Measurements from ENCODE around the gene BCAS3. TPM values are rescaled to one million over a fixed set of nuclear protein-coding genes. Genes with fewer than 3 reads are reported as not detected.

The BCAS3 gene
- total and polyA plus RNA-seq, 2 donors (not counting 1 experiment from before 2014, with no cell fraction given), result 13.9 to 73.4 TPM

DNA sequence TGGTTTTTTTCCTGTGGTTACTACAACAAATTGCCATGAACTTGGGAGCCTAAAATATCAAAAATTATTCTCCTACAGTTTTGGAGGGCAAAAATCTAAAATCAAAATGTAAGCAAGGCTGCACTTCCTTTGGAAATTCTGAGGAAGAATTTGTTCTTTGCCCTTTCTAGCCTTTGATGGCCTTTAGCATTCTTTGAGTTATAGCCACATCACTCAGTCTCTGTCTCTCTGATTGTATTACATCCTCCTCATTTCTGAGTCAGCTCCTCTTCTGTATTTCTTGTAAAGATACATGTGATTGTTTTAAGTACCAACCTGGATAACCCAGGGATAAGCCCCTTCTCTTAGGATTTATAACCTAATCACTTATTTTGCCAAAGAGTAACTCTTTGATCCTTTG, 282.0 kb downstream of the BCAS3 start:
- Mint-ChIP-seq H3K9me3 (ENCODE audit: insufficient read depth) (peaks cover 5% of the 10 kb centered on the region), H3K27ac (no peak overlapping the region), H3K4me1 (no peaks in the 10 kb centered on the region), H3K27me3 (no peaks in the 10 kb centered on the region), H3K4me3 (no peak overlapping the region)
- H3K4me1 ChIP-seq (ENCODE audit: control insufficient read depth in 2 of 2, insufficient read depth in 2 of 2, low read length in 2 of 2), result no peaks in the 10 kb centered on the region
- no peaks in the 10 kb centered on the region for H3K27me3 ChIP-seq (replicated peaks in 1 of 4; ENCODE audit: control extremely low read depth in 1 of 4, control insufficient read depth in 3 of 4, insufficient read depth in 4 of 4, low read length in 3 of 4)
- no peak overlapping the region for H2AFZ ChIP-seq (ENCODE audit: insufficient read depth, low read depth, low read length, poor library complexity, severe bottlenecking)
- no peak overlapping the region for H3K4me2 ChIP-seq (replicated peaks; ENCODE audit: low read depth, low read length, poor library complexity, severe bottlenecking)
- ChIA-PET POLR2A (no interaction called here), CTCF (no interaction called here)
- H3K9ac ChIP-seq (ENCODE audit: low read length), result no peak overlapping the region
- H3K4me3 ChIP-seq (ENCODE audit: control extremely low read depth in 1 of 5, extremely low read depth in 1 of 5, insufficient read depth in 1 of 5, low read depth in 2 of 5, low read length in 4 of 5), result no peak overlapping the region
- no peak overlapping the region for H3K27ac ChIP-seq (ENCODE audit: low read length in 2 of 2)
- no peaks in the 10 kb centered on the region for H4K20me1 ChIP-seq (ENCODE audit: control insufficient read depth, insufficient read depth, low read length, poor library complexity, severe bottlenecking)
- no peaks in the 10 kb centered on the region for H3K36me3 ChIP-seq (replicated peaks in 1 of 2; ENCODE audit: control extremely low read depth in 1 of 2, control insufficient read depth in 1 of 2, extremely low read depth in 1 of 2, insufficient read depth in 2 of 2, low read length in 1 of 2)
- TF ChIP-seq EZH2 (IDR thresholded peaks at IDR 0.05; ENCODE audit: borderline replicate concordance, insufficient read depth, low read depth, low read length, poor library complexity, severe bottlenecking), result no peak
- TF ChIP-seq, protein P1, sequence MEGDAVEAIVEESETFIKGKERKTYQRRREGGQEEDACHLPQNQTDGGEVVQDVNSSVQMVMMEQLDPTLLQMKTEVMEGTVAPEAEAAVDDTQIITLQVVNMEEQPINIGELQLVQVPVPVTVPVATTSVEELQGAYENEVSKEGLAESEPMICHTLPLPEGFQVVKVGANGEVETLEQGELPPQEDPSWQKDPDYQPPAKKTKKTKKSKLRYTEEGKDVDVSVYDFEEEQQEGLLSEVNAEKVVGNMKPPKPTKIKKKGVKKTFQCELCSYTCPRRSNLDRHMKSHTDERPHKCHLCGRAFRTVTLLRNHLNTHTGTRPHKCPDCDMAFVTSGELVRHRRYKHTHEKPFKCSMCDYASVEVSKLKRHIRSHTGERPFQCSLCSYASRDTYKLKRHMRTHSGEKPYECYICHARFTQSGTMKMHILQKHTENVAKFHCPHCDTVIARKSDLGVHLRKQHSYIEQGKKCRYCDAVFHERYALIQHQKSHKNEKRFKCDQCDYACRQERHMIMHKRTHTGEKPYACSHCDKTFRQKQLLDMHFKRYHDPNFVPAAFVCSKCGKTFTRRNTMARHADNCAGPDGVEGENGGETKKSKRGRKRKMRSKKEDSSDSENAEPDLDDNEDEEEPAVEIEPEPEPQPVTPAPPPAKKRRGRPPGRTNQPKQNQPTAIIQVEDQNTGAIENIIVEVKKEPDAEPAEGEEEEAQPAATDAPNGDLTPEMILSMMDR (IDR thresholded peaks at IDR 0.05), result no peak
- intact Hi-C loops (cut with micrococcal nuclease), result no loop called here
- no peaks in the 10 kb centered on the region for H3K79me2 ChIP-seq (ENCODE audit: control insufficient read depth, insufficient read depth, low read length)
- no peak for DNase-seq
- ATAC-seq (ENCODE audit: low read depth), result no peak
- H3K9me3 ChIP-seq (ENCODE audit: control extremely low read depth in 1 of 3, control insufficient read depth in 2 of 3, insufficient read depth in 1 of 3, low read length in 2 of 3), result peaks cover 0 to 3% (median 1%) of the 10 kb centered on the region in 3 donors

DNA sequence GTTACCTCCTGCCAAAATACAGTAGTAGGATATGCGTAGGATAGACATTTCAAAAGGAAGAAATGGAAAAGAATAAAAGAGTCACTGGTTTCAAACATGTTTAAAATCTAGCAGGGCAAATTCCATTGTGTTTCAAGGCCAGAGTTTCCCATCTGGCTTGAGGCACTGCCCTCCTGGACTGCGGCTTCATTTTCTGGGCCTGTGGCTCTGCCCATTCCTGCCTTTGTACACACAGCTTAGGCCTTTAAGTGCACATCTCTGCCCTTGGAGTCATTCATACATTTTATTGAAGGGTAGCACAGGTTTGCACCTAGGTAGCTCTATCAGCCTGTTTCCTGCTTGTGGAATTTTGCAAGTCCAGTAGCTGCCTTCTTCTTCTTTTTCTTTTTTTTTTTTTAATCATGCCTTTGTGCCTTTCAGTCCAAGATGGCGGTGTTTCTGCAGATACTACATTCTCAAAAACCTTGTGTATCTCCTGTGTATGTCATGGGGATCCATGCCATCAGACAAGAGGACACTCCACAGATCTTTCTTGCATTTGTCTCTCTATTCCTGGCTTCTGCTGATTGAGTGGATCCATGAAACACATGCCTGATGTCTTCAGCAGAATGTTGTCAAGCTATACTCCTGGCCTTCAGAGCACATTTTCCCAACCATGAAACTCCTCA, 282.9 kb downstream of the BCAS3 start:
- 100% methylated on average over 1 of the region's 3 CpGs for WGBS (ENCODE audit: insufficient coverage)
- no peak overlapping the region for H3K4me3 ChIP-seq (ENCODE audit: control extremely low read depth in 1 of 5, extremely low read depth in 1 of 5, insufficient read depth in 1 of 5, low read depth in 2 of 5, low read length in 4 of 5)

More for the DNA sequence above, 282.9 kb downstream of the BCAS3 start:
- no peaks in the 10 kb centered on the region for H3K27me3 ChIP-seq (replicated peaks in 1 of 4; ENCODE audit: control extremely low read depth in 1 of 4, control insufficient read depth in 3 of 4, insufficient read depth in 4 of 4, low read length in 3 of 4)
- no peaks in the 10 kb centered on the region for H3K36me3 ChIP-seq (replicated peaks in 1 of 2; ENCODE audit: control extremely low read depth in 1 of 2, control insufficient read depth in 1 of 2, extremely low read depth in 1 of 2, insufficient read depth in 2 of 2, low read length in 1 of 2)
- H3K4me2 ChIP-seq (replicated peaks; ENCODE audit: low read depth, low read length, poor library complexity, severe bottlenecking), result no peak overlapping the region
- TF ChIP-seq, protein P1 (IDR thresholded peaks at IDR 0.05), result no peak
- no peak for TF ChIP-seq EZH2 (IDR thresholded peaks at IDR 0.05; ENCODE audit: borderline replicate concordance, insufficient read depth, low read depth, low read length, poor library complexity, severe bottlenecking)
- ChIA-PET CTCF (no interaction called here), POLR2A (no interaction called here)
- H3K9ac ChIP-seq (ENCODE audit: low read length), result no peak overlapping the region
- no peaks in the 10 kb centered on the region for H3K79me2 ChIP-seq (ENCODE audit: control insufficient read depth, insufficient read depth, low read length)
- intact Hi-C loops (cut with micrococcal nuclease), result no loop called here
- H3K4me1 Mint-ChIP-seq, result no peaks in the 10 kb centered on the region
- H3K27ac ChIP-seq (ENCODE audit: low read length in 2 of 2), result no peak overlapping the region
- H3K4me3 Mint-ChIP-seq, result no peak overlapping the region
- ATAC-seq (ENCODE audit: low read depth) (no peak), DNase-seq (no peak)
- H4K20me1 ChIP-seq (ENCODE audit: control insufficient read depth, insufficient read depth, low read length, poor library complexity, severe bottlenecking), result no peaks in the 10 kb centered on the region
- H3K9me3 Mint-ChIP-seq (ENCODE audit: insufficient read depth), result peaks cover 5% of the 10 kb centered on the region
- H3K4me1 ChIP-seq (ENCODE audit: control insufficient read depth in 2 of 2, insufficient read depth in 2 of 2, low read length in 2 of 2), result no peaks in the 10 kb centered on the region
- peaks cover 0 to 3% (median 1%) of the 10 kb centered on the region in 3 donors for H3K9me3 ChIP-seq (ENCODE audit: control extremely low read depth in 1 of 3, control insufficient read depth in 2 of 3, insufficient read depth in 1 of 3, low read length in 2 of 3)
- H2AFZ ChIP-seq (ENCODE audit: insufficient read depth, low read depth, low read length, poor library complexity, severe bottlenecking), result no peak overlapping the region
- no peaks in the 10 kb centered on the region for H3K27me3 Mint-ChIP-seq
- H3K27ac Mint-ChIP-seq, result no peak overlapping the region
